ENCODE data around the gene FAM118A.

Gene FAM118A

GRCh38 chr22:45335021-45335818 lies 25.5 kb downstream of the FAM118A start:
- Histone ChIP-seq H3K9me3 (ENCODE audit: control insufficient read depth in 1 of 2, low read length in 2 of 2) (no peaks in the 10 kb centered on the region), H3K36me3 (ENCODE audit: control insufficient read depth in 1 of 2, insufficient read depth in 2 of 2, low read length in 2 of 2) (peaks cover 35 to 57% of the 10 kb centered on the region in 2 donors), H3K4me1 (ENCODE audit: control insufficient read depth in 1 of 2, insufficient read depth in 2 of 2, low read length in 2 of 2) (peaks cover 0 to 17% of the 10 kb centered on the region in 2 donors), H3K27me3 (ENCODE audit: low read depth, low read length) (no peaks in the 10 kb centered on the region), H3K4me3 (ENCODE audit: low read depth in 1 of 2, low read length in 2 of 2) (no peak overlapping the region), H3K27ac (ENCODE audit: low read length) (no peak overlapping the region)

- Histone ChIP-seq H3K9me3 (ENCODE audit: control insufficient read depth in 1 of 2, low read length in 2 of 2) (no peaks in the 10 kb centered on the region), H3K27ac (ENCODE audit: low read length) (no peak overlapping the region), H3K27me3 (ENCODE audit: low read depth, low read length) (no peaks in the 10 kb centered on the region), H3K4me3 (ENCODE audit: low read depth in 1 of 2, low read length in 2 of 2) (no peak overlapping the region), H3K36me3 (ENCODE audit: control insufficient read depth in 1 of 2, insufficient read depth in 2 of 2, low read length in 2 of 2) (peaks cover 33 to 57% of the 10 kb centered on the region in 2 donors), H3K4me1 (ENCODE audit: control insufficient read depth in 1 of 2, insufficient read depth in 2 of 2, low read length in 2 of 2) (peaks cover 0 to 17% of the 10 kb centered on the region in 2 donors)
Measured at GRCh38 chr22:45335854-45336522, 26.3 kb downstream of the FAM118A start.

GRCh38 chr22:45336971-45337431 lies 27.3 kb downstream of the FAM118A start:
- Histone ChIP-seq H3K27me3 (ENCODE audit: low read depth, low read length) (no peaks in the 10 kb centered on the region), H3K9me3 (ENCODE audit: control insufficient read depth in 1 of 2, low read length in 2 of 2) (no peaks in the 10 kb centered on the region), H3K27ac (ENCODE audit: low read length) (peak overlapping the region; percentile 25), H3K4me1 (ENCODE audit: control insufficient read depth in 1 of 2, insufficient read depth in 2 of 2, low read length in 2 of 2) (peaks cover 0 to 17% of the 10 kb centered on the region in 2 donors), H3K36me3 (ENCODE audit: control insufficient read depth in 1 of 2, insufficient read depth in 2 of 2, low read length in 2 of 2) (peaks cover 41 to 62% of the 10 kb centered on the region in 2 donors), H3K4me3 (ENCODE audit: low read depth in 1 of 2, low read length in 2 of 2) (peak overlapping the region in 1 of 2 donors; percentile 40)

GRCh38 chr22:45337536-45337935 lies 27.8 kb downstream of the FAM118A start:
- no peak overlapping the region for H3K4me3 ChIP-seq (ENCODE audit: low read depth in 1 of 2, low read length in 2 of 2)
- H3K4me1 ChIP-seq (ENCODE audit: control insufficient read depth in 1 of 2, insufficient read depth in 2 of 2, low read length in 2 of 2), result peaks cover 0 to 17% of the 10 kb centered on the region in 2 donors
- no peaks in the 10 kb centered on the region for H3K27me3 ChIP-seq (ENCODE audit: low read depth, low read length)
- peaks cover 37 to 61% of the 10 kb centered on the region in 2 donors for H3K36me3 ChIP-seq (ENCODE audit: control insufficient read depth in 1 of 2, insufficient read depth in 2 of 2, low read length in 2 of 2)
- no peak overlapping the region for H3K27ac ChIP-seq (ENCODE audit: low read length)
- no peaks in the 10 kb centered on the region for H3K9me3 ChIP-seq (ENCODE audit: control insufficient read depth in 1 of 2, low read length in 2 of 2)

GRCh38 chr22:45338795-45339194 lies 29.1 kb downstream of the FAM118A start:
- H3K36me3 ChIP-seq (ENCODE audit: control insufficient read depth in 1 of 2, insufficient read depth in 2 of 2, low read length in 2 of 2), result peaks cover 36 to 62% of the 10 kb centered on the region in 2 donors

GRCh38 chr22:45340323-45340722 lies 30.6 kb downstream of the FAM118A start:
- Histone ChIP-seq H3K27me3 (ENCODE audit: low read depth, low read length) (no peaks in the 10 kb centered on the region), H3K36me3 (ENCODE audit: control insufficient read depth in 1 of 2, insufficient read depth in 2 of 2, low read length in 2 of 2) (peaks cover 31 to 46% of the 10 kb centered on the region in 2 donors), H3K4me1 (ENCODE audit: control insufficient read depth in 1 of 2, insufficient read depth in 2 of 2, low read length in 2 of 2) (peaks cover 0 to 17% of the 10 kb centered on the region in 2 donors), H3K9me3 (ENCODE audit: control insufficient read depth in 1 of 2, low read length in 2 of 2) (no peaks in the 10 kb centered on the region), H3K27ac (ENCODE audit: low read length) (no peak overlapping the region), H3K4me3 (ENCODE audit: low read depth in 1 of 2, low read length in 2 of 2) (no peak overlapping the region)

More at GRCh38 chr22:45338795-45339194, 29.1 kb downstream of the FAM118A start:
- Histone ChIP-seq H3K4me3 (ENCODE audit: low read depth in 1 of 2, low read length in 2 of 2) (no peak overlapping the region), H3K9me3 (ENCODE audit: control insufficient read depth in 1 of 2, low read length in 2 of 2) (no peaks in the 10 kb centered on the region), H3K27me3 (ENCODE audit: low read depth, low read length) (no peaks in the 10 kb centered on the region), H3K27ac (ENCODE audit: low read length) (no peak overlapping the region), H3K4me1 (ENCODE audit: control insufficient read depth in 1 of 2, insufficient read depth in 2 of 2, low read length in 2 of 2) (peaks cover 0 to 17% of the 10 kb centered on the region in 2 donors)

- Histone ChIP-seq H3K4me3 (ENCODE audit: low read depth in 1 of 2, low read length in 2 of 2) (no peak overlapping the region), H3K27me3 (ENCODE audit: low read depth, low read length) (no peaks in the 10 kb centered on the region), H3K4me1 (ENCODE audit: control insufficient read depth in 1 of 2, insufficient read depth in 2 of 2, low read length in 2 of 2) (peaks cover 0 to 11% of the 10 kb centered on the region in 2 donors), H3K27ac (ENCODE audit: low read length) (no peak overlapping the region), H3K9me3 (ENCODE audit: control insufficient read depth in 1 of 2, low read length in 2 of 2) (no peaks in the 10 kb centered on the region), H3K36me3 (ENCODE audit: control insufficient read depth in 1 of 2, insufficient read depth in 2 of 2, low read length in 2 of 2) (peaks cover 28 to 39% of the 10 kb centered on the region in 2 donors)
Measured at GRCh38 chr22:45341498-45341897, 31.8 kb downstream of the FAM118A start.

GRCh38 chr22:45343143-45343542 lies 33.4 kb downstream of the FAM118A start:
- Histone ChIP-seq H3K4me3 (ENCODE audit: low read depth in 1 of 2, low read length in 2 of 2) (no peak overlapping the region), H3K27me3 (ENCODE audit: low read depth, low read length) (no peaks in the 10 kb centered on the region), H3K9me3 (ENCODE audit: control insufficient read depth in 1 of 2, low read length in 2 of 2) (no peaks in the 10 kb centered on the region), H3K4me1 (ENCODE audit: control insufficient read depth in 1 of 2, insufficient read depth in 2 of 2, low read length in 2 of 2) (no peaks in the 10 kb centered on the region), H3K36me3 (ENCODE audit: control insufficient read depth in 1 of 2, insufficient read depth in 2 of 2, low read length in 2 of 2) (peaks cover 28 to 39% of the 10 kb centered on the region in 2 donors), H3K27ac (ENCODE audit: low read length) (no peak overlapping the region)

- H3K27ac ChIP-seq (ENCODE audit: low read length), result no peak overlapping the region
- H3K27me3 ChIP-seq (ENCODE audit: low read depth, low read length), result no peaks in the 10 kb centered on the region
- H3K9me3 ChIP-seq (ENCODE audit: control insufficient read depth in 1 of 2, low read length in 2 of 2), result no peaks in the 10 kb centered on the region
- H3K36me3 ChIP-seq (ENCODE audit: control insufficient read depth in 1 of 2, insufficient read depth in 2 of 2, low read length in 2 of 2), result peaks cover 28 to 35% of the 10 kb centered on the region in 2 donors
- no peaks in the 10 kb centered on the region for H3K4me1 ChIP-seq (ENCODE audit: control insufficient read depth in 1 of 2, insufficient read depth in 2 of 2, low read length in 2 of 2)
- H3K4me3 ChIP-seq (ENCODE audit: low read depth in 1 of 2, low read length in 2 of 2), result no peak overlapping the region
Measured at GRCh38 chr22:45344334-45344733, 34.6 kb downstream of the FAM118A start.

- no peak overlapping the region for H3K27ac ChIP-seq (ENCODE audit: low read length)
- no peaks in the 10 kb centered on the region for H3K4me1 ChIP-seq (ENCODE audit: control insufficient read depth in 1 of 2, insufficient read depth in 2 of 2, low read length in 2 of 2)
- H3K4me3 ChIP-seq (ENCODE audit: low read depth in 1 of 2, low read length in 2 of 2), result no peak overlapping the region
- H3K36me3 ChIP-seq (ENCODE audit: control insufficient read depth in 1 of 2, insufficient read depth in 2 of 2, low read length in 2 of 2), result no peaks in the 10 kb centered on the region
- no peaks in the 10 kb centered on the region for H3K27me3 ChIP-seq (ENCODE audit: low read depth, low read length)
- no peaks in the 10 kb centered on the region for H3K9me3 ChIP-seq (ENCODE audit: control insufficient read depth in 1 of 2, low read length in 2 of 2)
Measured at GRCh38 chr22:45349916-45350315, 40.2 kb downstream of the FAM118A start.

- Histone ChIP-seq H3K4me3 (ENCODE audit: low read depth in 1 of 2, low read length in 2 of 2) (no peak overlapping the region), H3K27ac (ENCODE audit: low read length) (no peak overlapping the region), H3K9me3 (ENCODE audit: control insufficient read depth in 1 of 2, low read length in 2 of 2) (no peaks in the 10 kb centered on the region), H3K36me3 (ENCODE audit: control insufficient read depth in 1 of 2, insufficient read depth in 2 of 2, low read length in 2 of 2) (no peaks in the 10 kb centered on the region), H3K27me3 (ENCODE audit: low read depth, low read length) (no peaks in the 10 kb centered on the region), H3K4me1 (ENCODE audit: control insufficient read depth in 1 of 2, insufficient read depth in 2 of 2, low read length in 2 of 2) (no peaks in the 10 kb centered on the region)
Measured at GRCh38 chr22:45351956-45352355, 42.2 kb downstream of the FAM118A start.

Data from muscle layer of duodenum (tissue), 2 donors.